ENCODE data around the gene MYO3B.
"Not testable (repeated sequence)": the region's sequence is repeated elsewhere in the genome, so short reads cannot be mapped to it uniquely, and the experiment has no call there.

Gene MYO3B

GRCh38 chr2:170517538-170517937, 339.6 kb downstream of the MYO3B start:
- DNase-seq: no peak

- no peak for DNase-seq
Measured at GRCh38 chr2:170518911-170519310, 341.0 kb downstream of the MYO3B start.

- no peak for DNase-seq
Measured at GRCh38 chr2:170521299-170521698, 343.4 kb downstream of the MYO3B start.

- no peak for DNase-seq
Measured at GRCh38 chr2:170523506-170523905, 345.6 kb downstream of the MYO3B start.

- DNase-seq: peak in 1 of 6 experiments; percentile 3
Measured at GRCh38 chr2:170524828-170525565, 347.1 kb downstream of the MYO3B start.

- DNase-seq: no peak
Measured at GRCh38 chr2:170525566-170525900, 347.6 kb downstream of the MYO3B start.

- DNase-seq: no peak
Measured at GRCh38 chr2:170530284-170530745, 352.4 kb downstream of the MYO3B start.

GRCh38 chr2:170530803-170531564, 353.0 kb downstream of the MYO3B start:
- DNase-seq: no peak

GRCh38 chr2:170531876-170532275, 353.9 kb downstream of the MYO3B start:
- no peak for DNase-seq

GRCh38 chr2:170533156-170533555, 355.2 kb downstream of the MYO3B start:
- no peak for DNase-seq

GRCh38 chr2:170535552-170535951, 357.6 kb downstream of the MYO3B start:
- no peak for DNase-seq

GRCh38 chr2:170544817-170545216, 366.9 kb downstream of the MYO3B start:
- no peak for DNase-seq

- DNase-seq: no peak
Measured at GRCh38 chr2:170548304-170548703, 370.4 kb downstream of the MYO3B start.

- DNase-seq: no peak
Measured at GRCh38 chr2:170550501-170550900, 372.6 kb downstream of the MYO3B start.

GRCh38 chr2:170551899-170552298, 374.0 kb downstream of the MYO3B start:
- DNase-seq: not testable (repeated sequence)

- DNase-seq: no peak
Measured at GRCh38 chr2:170553748-170554147, 375.8 kb downstream of the MYO3B start.

- no peak for DNase-seq
Measured at GRCh38 chr2:170554278-170554955, 376.5 kb downstream of the MYO3B start.

GRCh38 chr2:170562928-170563327, 385.0 kb downstream of the MYO3B start:
- DNase-seq: no peak

- no peak for DNase-seq
Measured at GRCh38 chr2:170563401-170563800, 385.5 kb downstream of the MYO3B start.

GRCh38 chr2:170566138-170566537, 388.2 kb downstream of the MYO3B start:
- DNase-seq: no peak

GRCh38 chr2:170567429-170567828, 389.5 kb downstream of the MYO3B start:
- no peak for DNase-seq

- no peak for DNase-seq
Measured at GRCh38 chr2:170568511-170568910, 390.6 kb downstream of the MYO3B start.

- DNase-seq: no peak
Measured at GRCh38 chr2:170571612-170572011, 393.7 kb downstream of the MYO3B start.

GRCh38 chr2:170573671-170574070, 395.7 kb downstream of the MYO3B start:
- no peak for DNase-seq

All from stimulated activated naive CD4-positive, alpha-beta T cell (primary cell).